SK-N-SH treated with all-trans-retinoic acid at 6 μM for 48 hours (cell line): ENCODE results near the gene NPFF.

Experiments used
- ZFP3 ChIP-seq: fragments of 250-450 bp; sonication (Bioruptor Pico); IDR thresholded peaks from 2 replicates; pipeline ENCODE4 v1.5.0; 2020; ENCODE audit warnings: mild to moderate bottlenecking, moderate library complexity
- TF ChIP-seq, protein P1 (sequence below): fragments of 250-450 bp; sonication (Bioruptor Pico); IDR thresholded peaks from 2 replicates; pipeline ENCODE4 v1.5.1; 2021; ENCODE audit warnings: mild to moderate bottlenecking, moderate library complexity

- TF ChIP-seq, protein P1, sequence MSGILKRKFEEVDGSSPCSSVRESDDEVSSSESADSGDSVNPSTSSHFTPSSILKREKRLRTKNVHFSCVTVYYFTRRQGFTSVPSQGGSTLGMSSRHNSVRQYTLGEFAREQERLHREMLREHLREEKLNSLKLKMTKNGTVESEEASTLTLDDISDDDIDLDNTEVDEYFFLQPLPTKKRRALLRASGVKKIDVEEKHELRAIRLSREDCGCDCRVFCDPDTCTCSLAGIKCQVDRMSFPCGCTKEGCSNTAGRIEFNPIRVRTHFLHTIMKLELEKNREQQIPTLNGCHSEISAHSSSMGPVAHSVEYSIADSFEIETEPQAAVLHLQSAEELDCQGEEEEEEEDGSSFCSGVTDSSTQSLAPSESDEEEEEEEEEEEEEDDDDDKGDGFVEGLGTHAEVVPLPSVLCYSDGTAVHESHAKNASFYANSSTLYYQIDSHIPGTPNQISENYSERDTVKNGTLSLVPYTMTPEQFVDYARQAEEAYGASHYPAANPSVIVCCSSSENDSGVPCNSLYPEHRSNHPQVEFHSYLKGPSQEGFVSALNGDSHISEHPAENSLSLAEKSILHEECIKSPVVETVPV (CRISPR knock-in tag), result no peak
- no peak for TF ChIP-seq ZFP3 (CRISPR knock-in tag)
Observed at GRCh38 chr12:53497461-53497860, 9.8 kb downstream of the NPFF start.
